ENCODE measurements around the gene GOLGA6L1. TPM values are rescaled to one million over a fixed set of nuclear protein-coding genes. Genes with fewer than 3 reads are reported as not detected.

The GOLGA6L1 gene, protein sequence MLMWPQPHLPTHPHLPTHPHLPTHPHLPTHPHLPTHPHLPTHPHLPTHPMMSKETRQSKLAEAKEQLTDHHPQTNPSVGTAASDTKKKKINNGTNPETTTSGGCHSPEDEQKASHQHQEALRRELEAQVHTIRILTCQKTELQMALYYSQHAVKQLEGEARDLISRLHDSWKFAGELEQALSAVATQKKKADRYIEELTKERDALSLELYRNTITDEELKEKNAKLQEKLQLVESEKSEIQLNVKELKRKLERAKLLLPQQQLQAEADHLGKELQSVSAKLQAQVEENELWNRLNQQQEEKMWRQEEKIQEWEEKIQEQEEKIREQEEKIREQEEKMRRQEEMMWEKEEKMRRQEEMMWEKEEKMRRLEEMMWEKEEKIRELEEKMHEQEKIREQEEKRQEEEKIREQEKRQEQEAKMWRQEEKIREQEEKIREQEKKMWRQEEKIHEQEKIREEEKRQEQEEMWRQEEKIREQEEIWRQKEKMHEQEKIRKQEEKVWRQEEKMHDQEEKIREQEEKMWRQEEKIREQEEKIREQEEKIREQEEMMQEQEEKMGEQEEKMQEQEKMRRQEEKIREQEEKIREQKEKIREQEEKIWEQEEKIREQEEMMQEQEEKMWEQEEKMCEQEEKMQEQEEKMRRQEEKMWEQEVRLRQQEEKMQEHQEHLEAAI
- total RNA-seq: not detected in 2 replicates

DNA sequence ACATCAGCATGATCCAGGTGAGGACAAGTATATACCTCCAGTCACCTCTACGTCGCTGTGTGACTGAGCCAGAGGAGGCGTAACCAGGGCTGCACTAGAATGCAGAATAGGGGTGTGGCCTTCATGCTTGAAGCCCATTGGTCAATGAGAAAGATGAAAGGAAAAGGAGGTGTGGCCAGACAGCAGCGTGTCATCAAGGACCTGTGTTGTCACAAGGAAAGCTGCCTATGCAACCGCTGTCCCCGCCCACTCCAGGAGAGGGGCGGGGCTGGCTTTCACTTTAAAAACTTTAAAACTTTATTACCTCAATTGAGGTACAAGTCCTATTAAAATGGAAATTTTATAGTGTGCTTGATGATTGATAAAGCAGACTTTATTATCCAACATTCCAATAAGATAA is at the start of gene GOLGA6L1:
Gene GOLGA6L1 (minus strand): TSS at position 101 of the 400 bp plus-strand sequence. CDS start 91 bp downstream, at position 10.

Other genes with a start within 250 kb of the GOLGA6L1 start
- 71.5 and 79.8 TPM in 2 replicates for gene CYFIP1, start 156.5 kb downstream of the GOLGA6L1 start, total RNA-seq
- gene TUBGCP5, start 97.3 kb downstream of the GOLGA6L1 start, total RNA-seq: 27.9 and 28.2 TPM in 2 replicates
- gene GOLGA6L26, start 197.4 kb upstream of the GOLGA6L1 start, total RNA-seq: not detected in 2 replicates
- 0.19 TPM in 1 of 2 replicates, not detected in the other for gene GOLGA8S, start 217.9 kb upstream of the GOLGA6L1 start, total RNA-seq

All from regular cardiac myocyte (primary cell).